Calu3 (cell line): ENCODE results near the gene SMOC2. TPM values are rescaled to one million over a fixed set of nuclear protein-coding genes. Genes with fewer than 3 reads are reported as not detected.

ENCODE experiments used
- BruUV-seq: library from RNA; stranded (reverse); fragments of 400-500 nt; replicated peaks from 2 replicates; lab custom pipeline; 2021; lab: Mats Ljungman, UMichigan
- CTCF ChIA-PET: fragments of 300-600 bp; sonication (Branson Sonifier 250); formaldehyde crosslinking; loops from one replicate; lab custom pipeline; 2022; ENCODE audit warnings: antibody characterized with exemption; lab: Charles Lee
- DNase-seq: peaks from one replicate; pipeline ENCODE4 v3.0.0; 2022
- H3K27ac Mint-ChIP-seq: one replicate; pipeline ENCODE4 v1.8.0; 2022; ENCODE audit warnings: mixed read lengths; ENCODE audit not compliant: unreplicated experiment
- H3K27me3 Mint-ChIP-seq: one replicate; pipeline ENCODE4 v1.8.0; 2022; ENCODE audit warnings: mixed read lengths; ENCODE audit not compliant: unreplicated experiment
- H3K36me3 Mint-ChIP-seq: one replicate; pipeline ENCODE4 v1.8.0; 2022; ENCODE audit warnings: mild to moderate bottlenecking, moderate library complexity, mixed read lengths; ENCODE audit not compliant: insufficient read depth, unreplicated experiment
- H3K4me1 Mint-ChIP-seq: one replicate; pipeline ENCODE4 v1.8.0; 2022; ENCODE audit warnings: mild to moderate bottlenecking, low read depth, mixed read lengths; ENCODE audit not compliant: unreplicated experiment
- H3K4me3 Mint-ChIP-seq: one replicate; pipeline ENCODE4 v1.8.0; 2022; ENCODE audit warnings: mild to moderate bottlenecking, low read depth, moderate library complexity, mixed read lengths; ENCODE audit not compliant: unreplicated experiment
- H3K9me3 Mint-ChIP-seq: one replicate; pipeline ENCODE4 v1.8.0; 2022; ENCODE audit warnings: low read depth, mixed read lengths; ENCODE audit not compliant: unreplicated experiment
- CTCF ChIP-seq: fragments of 200-600 bp; IDR thresholded peaks from one replicate; pipeline ENCODE4 v1.8.0; 2022; ENCODE audit warnings: antibody characterized with exemption; ENCODE audit not compliant: unreplicated experiment
- intact Hi-C: fragments of 100-400 bp; cut with micrococcal nuclease; formaldehyde crosslinking; loops from one replicate; pipeline ENCODE4 v1.10.0; 2022; ENCODE audit not compliant: unreplicated experiment
- total RNA-seq: library from RNA; stranded (reverse); gene quantifications from 2 replicates; pipeline ENCODE4 v1.2.3, GENCODE V29; 2022

SMOC2 gene
- total RNA-seq, 1 experiment from 2014 or later = 1.1 TPM

DNA sequence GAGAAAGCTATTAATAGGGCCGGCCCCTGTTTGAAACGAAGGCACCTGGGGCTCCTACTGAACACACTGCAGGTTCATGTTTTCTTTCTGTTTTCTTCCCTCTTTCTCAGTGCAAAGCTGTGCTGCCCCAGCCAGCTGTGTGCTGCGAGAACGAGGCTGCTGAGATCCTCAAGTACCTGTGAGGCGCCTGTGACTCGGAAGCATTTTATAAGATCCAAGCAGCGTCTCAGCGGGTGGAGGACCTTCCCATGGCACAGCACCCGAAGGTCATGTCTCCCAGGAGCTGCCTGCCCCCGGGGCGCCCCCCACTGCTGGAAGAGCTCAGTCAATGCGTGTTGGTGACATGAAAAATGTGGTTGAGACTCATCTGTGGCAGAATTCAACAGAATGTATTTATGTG is 66.3 kb downstream of the SMOC2 start:
- Mint-ChIP-seq H3K27ac (no peak overlapping the region), H3K36me3 (no peaks in the 10 kb centered on the region), H3K27me3 (peaks cover 34% of the 10 kb centered on the region), H3K4me1 (no peaks in the 10 kb centered on the region), H3K9me3 (no peaks in the 10 kb centered on the region), H3K4me3 (no peak overlapping the region)
- BruUV-seq = no TSS peak
- no peak for DNase-seq
- CTCF ChIA-PET = no interaction called here
- TF ChIP-seq CTCF = no peak
- intact Hi-C loops = no loop called here

- no peak for TF ChIP-seq CTCF
- CTCF ChIA-PET = no interaction called here
- intact Hi-C loops = no loop called here
- Mint-ChIP-seq H3K9me3 (no peaks in the 10 kb centered on the region), H3K27me3 (peaks cover 29% of the 10 kb centered on the region), H3K27ac (no peak overlapping the region), H3K4me3 (no peak overlapping the region), H3K4me1 (no peaks in the 10 kb centered on the region), H3K36me3 (no peaks in the 10 kb centered on the region)
- DNase-seq = no peak
- no TSS peak for BruUV-seq
These were observed 66.7 kb downstream of the SMOC2 start for GRCh38 chr6:168507730-168508129.

- H3K27me3 Mint-ChIP-seq = peaks cover 23% of the 10 kb centered on the region
- intact Hi-C loops = no loop called here
- CTCF ChIA-PET = no interaction called here
- no peaks in the 10 kb centered on the region for H3K36me3 Mint-ChIP-seq
- DNase-seq = no peak
- no peak for TF ChIP-seq CTCF
- BruUV-seq = no TSS peak
- H3K27ac Mint-ChIP-seq = no peak overlapping the region
- H3K4me3 Mint-ChIP-seq = no peak overlapping the region
- no peaks in the 10 kb centered on the region for H3K9me3 Mint-ChIP-seq
- H3K4me1 Mint-ChIP-seq = no peaks in the 10 kb centered on the region
These were observed 67.9 kb downstream of the SMOC2 start for GRCh38 chr6:168508903-168509302.

- CTCF ChIA-PET = no interaction called here
- DNase-seq = no peak
- Mint-ChIP-seq H3K27me3 (peaks cover 27% of the 10 kb centered on the region), H3K27ac (no peak overlapping the region), H3K9me3 (no peaks in the 10 kb centered on the region), H3K4me1 (no peaks in the 10 kb centered on the region), H3K36me3 (no peaks in the 10 kb centered on the region), H3K4me3 (no peak overlapping the region)
- TF ChIP-seq CTCF = no peak
- BruUV-seq = no TSS peak
- intact Hi-C loops = no loop called here
These were observed 72.8 kb downstream of the SMOC2 start for GRCh38 chr6:168513766-168514165.
